B cell (primary cell): ENCODE measurements around the gene SMAP2. TPM values are rescaled to one million over a fixed set of nuclear protein-coding genes. Genes with fewer than 3 reads are reported as not detected.

ENCODE experiments used
- ATAC-seq: fragments of 200-7000 bp; cut with Tn5 transposase; one replicate; pipeline ENCODE4 v1.10.0; 2021; ENCODE audit warnings: low read depth, mild to moderate bottlenecking, moderate number of reproducible peaks, moderate library complexity
- CTCF ChIA-PET: fragments of 350-600 bp; sonication (Branson Sonifier 250); formaldehyde crosslinking; loops from one replicate; lab custom pipeline; 2021; ENCODE audit warnings: antibody characterized with exemption, inconsistent platforms; lab: Charles Lee
- POLR2A ChIA-PET: fragments of 350-600 bp; sonication (Branson Sonifier 250); formaldehyde crosslinking; loops from one replicate; lab custom pipeline; 2021; ENCODE audit warnings: antibody characterized with exemption; lab: Charles Lee
- DNase-seq: peaks from one replicate; pipeline ENCODE4 v3.0.0; 2013
- H2AFZ ChIP-seq: 2 replicates; pipeline ENCODE4 v1.6.1; 2012; ENCODE audit warnings: mild to moderate bottlenecking, low read depth, low read length; ENCODE audit not compliant: insufficient read depth, poor library complexity, severe bottlenecking
- H3K27ac ChIP-seq, 2 donors: 1 replicate in 1 of 2; 2 replicates in 1 of 2; pipeline ENCODE4 v1.5.1; 2012 to 2013; ENCODE audit warnings: low read length in 2 of 2, mild to moderate bottlenecking in 2 of 2, moderate library complexity in 1 of 2
- H3K27me3 ChIP-seq, 4 experiments: fragments of 200-600 bp in 1 of 4; sonication (generic) in 1 of 4; replicated peaks in 1 of 4; 1 replicate in 2 of 4; 2 replicates in 2 of 4; pipeline versions ENCODE4 v1.6.1 to v1.7.0; 2013 to 2016; ENCODE audit warnings: low read length in 3 of 4, mild to moderate bottlenecking in 2 of 4, mixed read lengths in 1 of 4, moderate library complexity in 1 of 4; ENCODE audit not compliant: insufficient read depth in 4 of 4, control insufficient read depth in 3 of 4; ENCODE audit errors: control extremely low read depth in 1 of 4
- H3K36me3 ChIP-seq, 2 experiments: replicated peaks in 1 of 2; 1 replicate in 1 of 2; 2 replicates in 1 of 2; pipeline versions ENCODE4 v1.6.1 to v1.7.1; 2013; ENCODE audit warnings: low read length in 1 of 2; ENCODE audit not compliant: insufficient read depth in 2 of 2, control insufficient read depth in 1 of 2; ENCODE audit errors: control extremely low read depth in 1 of 2, extremely low read depth in 1 of 2
- H3K4me1 ChIP-seq, 2 donors: fragments of 200-600 bp in 1 of 2; sonication (generic) in 1 of 2; 1 replicate in 1 of 2; 2 replicates in 1 of 2; pipeline versions ENCODE4 v1.5.1 to v1.6.1; 2013 to 2017; ENCODE audit warnings: low read length in 2 of 2; ENCODE audit not compliant: control insufficient read depth in 2 of 2, insufficient read depth in 2 of 2
- H3K4me2 ChIP-seq: replicated peaks from 2 replicates; pipeline ENCODE3; 2012; ENCODE audit warnings: mild to moderate bottlenecking, low read depth, low read length; ENCODE audit not compliant: poor library complexity, severe bottlenecking
- H3K4me3 ChIP-seq, 5 experiments: fragments of 200-600 bp in 1 of 5; sonication (generic) in 1 of 5; 1 replicate in 3 of 5; 2 replicates in 2 of 5; pipeline versions ENCODE4 v1.5.1 to v1.7.0; 2011 to 2016; ENCODE audit warnings: low read length in 4 of 5, mild to moderate bottlenecking in 4 of 5, low read depth in 2 of 5, control low read depth in 1 of 5, moderate library complexity in 1 of 5; ENCODE audit not compliant: insufficient read depth in 1 of 5; ENCODE audit errors: control extremely low read depth in 1 of 5, extremely low read depth in 1 of 5
- H3K79me2 ChIP-seq: fragments of 200-600 bp; sonication (generic); one replicate; pipeline ENCODE4 v1.6.0; 2016; ENCODE audit warnings: low read length; ENCODE audit not compliant: control insufficient read depth, insufficient read depth
- H3K9ac ChIP-seq: fragments of 200-600 bp; sonication (generic); 2 replicates; pipeline ENCODE4 v1.6.1; 2017; ENCODE audit warnings: mild to moderate bottlenecking, low read length, moderate library complexity
- H3K9me3 ChIP-seq, 3 donors: one replicate each; pipeline versions ENCODE4 v1.6.1 to v1.7.1; 2013; ENCODE audit warnings: low read length in 2 of 3; ENCODE audit not compliant: control insufficient read depth in 2 of 3, insufficient read depth in 1 of 3; ENCODE audit errors: control extremely low read depth in 1 of 3
- H4K20me1 ChIP-seq: 2 replicates; pipeline ENCODE4 v1.6.0; 2012; ENCODE audit warnings: mild to moderate bottlenecking, low read length; ENCODE audit not compliant: insufficient read depth, control insufficient read depth, poor library complexity, severe bottlenecking
- H3K27ac Mint-ChIP-seq: one replicate; pipeline ENCODE4 v1.8.0; 2021; ENCODE audit warnings: mixed read lengths
- H3K27me3 Mint-ChIP-seq: one replicate; pipeline ENCODE4 v1.8.0; 2021; ENCODE audit warnings: mixed read lengths
- H3K4me1 Mint-ChIP-seq: one replicate; pipeline ENCODE4 v1.8.0; 2021; ENCODE audit warnings: mixed read lengths
- H3K4me3 Mint-ChIP-seq: one replicate; pipeline ENCODE4 v1.8.0; 2021; ENCODE audit warnings: mixed read lengths
- H3K9me3 Mint-ChIP-seq: one replicate; pipeline ENCODE4 v1.8.0; 2022; ENCODE audit warnings: mixed read lengths; ENCODE audit not compliant: insufficient read depth
- EZH2 ChIP-seq: IDR thresholded peaks from 2 replicates; pipeline ENCODE4 v1.6.1; 2012; ENCODE audit warnings: borderline replicate concordance, low read depth, mild to moderate bottlenecking, moderate library complexity, low read length; ENCODE audit not compliant: insufficient read depth, poor library complexity, severe bottlenecking
- WGBS: methylation state at CpG from one replicate; pipeline ENCODE4 v1.1.5; 2013; ENCODE audit warnings: missing lambda C conversion rate; ENCODE audit not compliant: insufficient coverage; 5-methylcytosine and 5-hydroxymethylcytosine counted together
- intact Hi-C: fragments of 100-400 bp; cut with micrococcal nuclease; formaldehyde crosslinking; loops from one replicate; pipeline ENCODE4 v1.10.0; 2022
- polyA plus RNA-seq: library from polyadenylated mRNA; depleted of rRNA; stranded (reverse); fragments of >200 nt; gene quantifications from 2 replicates; pipeline ENCODE4 v1.2.3, GENCODE V29; 2012
- total RNA-seq, 2 donors: library from RNA; stranded (reverse); fragments of 120-200 nt in 1 of 2; gene quantifications; 1 replicate in 1 of 2; 2 replicates in 1 of 2; pipeline versions ENCODE4 v1.2.3 to v1.2.4, GENCODE V29; 2013 to 2022
- TF ChIP-seq, protein P1 (sequence below): fragments of 200-600 bp; IDR thresholded peaks from one replicate; pipeline ENCODE4 v1.8.0; 2022; ENCODE audit warnings: antibody characterized with exemption, mild to moderate bottlenecking

Gene SMAP2
- total and polyA plus RNA-seq, 2 donors (not counting 1 experiment from before 2014, with no cell fraction given), result 275 to 305 TPM

DNA sequence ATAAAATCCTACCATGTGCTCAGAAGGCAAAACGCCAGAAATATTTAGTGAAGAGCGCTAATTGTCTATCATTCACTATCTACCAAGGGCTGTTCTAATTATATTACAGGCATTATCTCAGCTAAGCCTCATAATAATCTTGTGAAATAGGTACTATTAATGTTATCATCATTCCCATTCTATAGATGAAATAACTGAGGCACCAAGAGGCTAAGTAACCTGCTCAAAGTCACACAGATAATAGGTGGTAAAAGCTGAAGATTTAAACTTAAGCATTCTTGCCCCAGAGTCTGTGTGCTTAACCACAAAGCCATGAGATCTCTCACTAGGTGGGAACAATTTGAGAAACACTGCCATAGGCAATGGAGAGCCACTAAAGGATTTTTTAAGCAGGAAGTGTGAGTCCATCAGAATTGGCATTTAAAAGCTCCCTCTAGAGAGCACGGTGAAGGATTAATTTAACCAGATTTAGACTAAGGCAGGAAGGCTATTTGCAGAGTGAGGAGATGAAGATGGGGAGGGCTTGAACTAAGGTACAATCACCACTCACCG is 1.7 kb upstream of the SMAP2 start:
- ChIA-PET CTCF (interaction anchor here (0.9 to 5.7 kb wide), 10 partner anchors 8 to 228 kb away, joined by 3 to 51 read pairs (median 6); no protein-coding TSS in a partner anchor), POLR2A (interaction anchor here (1.6 to 6.7 kb wide), 2 partner anchors 13 to 21 kb away, joined by 4 to 90 read pairs; no protein-coding TSS in a partner anchor)
- H3K27ac Mint-ChIP-seq, result no peak overlapping the region
- no peaks in the 10 kb centered on the region for H3K9me3 Mint-ChIP-seq
- WGBS, result 100% methylated on average over 1 of the region's 4 CpGs
- intact Hi-C loops, result loop anchor here (2.0 to 5.0 kb wide), 3 partner anchors 57 to 161 kb away; partner anchors contain the start of genes ZFP69B and ZNF684
- H3K4me1 Mint-ChIP-seq, result peaks cover 32% of the 10 kb centered on the region
- H3K9me3 ChIP-seq, result no peaks in the 10 kb centered on the region
- no peak overlapping the region for H2AFZ ChIP-seq
- peaks cover 0 to 8% of the 10 kb centered on the region in 2 experiments for H3K36me3 ChIP-seq
- H3K4me2 ChIP-seq, result no peak overlapping the region
- H3K27ac ChIP-seq, result no peak overlapping the region
- H3K9ac ChIP-seq, result no peak overlapping the region
- H4K20me1 ChIP-seq, result peaks cover 7% of the 10 kb centered on the region
- H3K79me2 ChIP-seq, result peaks cover 38% of the 10 kb centered on the region
- H3K4me3 Mint-ChIP-seq, result no peak overlapping the region
- no peak for ATAC-seq
- no peaks in the 10 kb centered on the region for H3K27me3 Mint-ChIP-seq
- H3K4me1 ChIP-seq, result peaks cover 17 to 21% of the 10 kb centered on the region in 2 donors
- DNase-seq, result no peak
- no peak for TF ChIP-seq EZH2
- TF ChIP-seq, protein P1, sequence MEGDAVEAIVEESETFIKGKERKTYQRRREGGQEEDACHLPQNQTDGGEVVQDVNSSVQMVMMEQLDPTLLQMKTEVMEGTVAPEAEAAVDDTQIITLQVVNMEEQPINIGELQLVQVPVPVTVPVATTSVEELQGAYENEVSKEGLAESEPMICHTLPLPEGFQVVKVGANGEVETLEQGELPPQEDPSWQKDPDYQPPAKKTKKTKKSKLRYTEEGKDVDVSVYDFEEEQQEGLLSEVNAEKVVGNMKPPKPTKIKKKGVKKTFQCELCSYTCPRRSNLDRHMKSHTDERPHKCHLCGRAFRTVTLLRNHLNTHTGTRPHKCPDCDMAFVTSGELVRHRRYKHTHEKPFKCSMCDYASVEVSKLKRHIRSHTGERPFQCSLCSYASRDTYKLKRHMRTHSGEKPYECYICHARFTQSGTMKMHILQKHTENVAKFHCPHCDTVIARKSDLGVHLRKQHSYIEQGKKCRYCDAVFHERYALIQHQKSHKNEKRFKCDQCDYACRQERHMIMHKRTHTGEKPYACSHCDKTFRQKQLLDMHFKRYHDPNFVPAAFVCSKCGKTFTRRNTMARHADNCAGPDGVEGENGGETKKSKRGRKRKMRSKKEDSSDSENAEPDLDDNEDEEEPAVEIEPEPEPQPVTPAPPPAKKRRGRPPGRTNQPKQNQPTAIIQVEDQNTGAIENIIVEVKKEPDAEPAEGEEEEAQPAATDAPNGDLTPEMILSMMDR, result no peak
- no peaks in the 10 kb centered on the region for H3K27me3 ChIP-seq
- no peak overlapping the region for H3K4me3 ChIP-seq
